SK-N-SH (cell line): ENCODE measurements around the gene SAMM50.

Experiments used
- TCF12 ChIP-seq: IDR thresholded peaks from 2 replicates; pipeline ENCODE4 v1.4.0; 2012
- ZBTB33 ChIP-seq: IDR thresholded peaks from 2 replicates; pipeline ENCODE4 v1.4.0; 2012; ENCODE audit warnings: low read depth, borderline replicate concordance
- TF ChIP-seq, protein P1 (sequence below): fragments of 200-600 bp; sonication (generic); IDR thresholded peaks from 2 replicates; pipeline ENCODE4 v1.6.1; 2017; ENCODE audit warnings: antibody characterized with exemption, mild to moderate bottlenecking, moderate library complexity
- TF ChIP-seq, protein P2 (sequence below): fragments of 150-350 bp; IDR thresholded peaks from 2 replicates; pipeline ENCODE4 v1.6.1; 2017; ENCODE audit warnings: antibody characterized with exemption, low read length, low read depth, borderline replicate concordance

- TF ChIP-seq, protein P1, sequence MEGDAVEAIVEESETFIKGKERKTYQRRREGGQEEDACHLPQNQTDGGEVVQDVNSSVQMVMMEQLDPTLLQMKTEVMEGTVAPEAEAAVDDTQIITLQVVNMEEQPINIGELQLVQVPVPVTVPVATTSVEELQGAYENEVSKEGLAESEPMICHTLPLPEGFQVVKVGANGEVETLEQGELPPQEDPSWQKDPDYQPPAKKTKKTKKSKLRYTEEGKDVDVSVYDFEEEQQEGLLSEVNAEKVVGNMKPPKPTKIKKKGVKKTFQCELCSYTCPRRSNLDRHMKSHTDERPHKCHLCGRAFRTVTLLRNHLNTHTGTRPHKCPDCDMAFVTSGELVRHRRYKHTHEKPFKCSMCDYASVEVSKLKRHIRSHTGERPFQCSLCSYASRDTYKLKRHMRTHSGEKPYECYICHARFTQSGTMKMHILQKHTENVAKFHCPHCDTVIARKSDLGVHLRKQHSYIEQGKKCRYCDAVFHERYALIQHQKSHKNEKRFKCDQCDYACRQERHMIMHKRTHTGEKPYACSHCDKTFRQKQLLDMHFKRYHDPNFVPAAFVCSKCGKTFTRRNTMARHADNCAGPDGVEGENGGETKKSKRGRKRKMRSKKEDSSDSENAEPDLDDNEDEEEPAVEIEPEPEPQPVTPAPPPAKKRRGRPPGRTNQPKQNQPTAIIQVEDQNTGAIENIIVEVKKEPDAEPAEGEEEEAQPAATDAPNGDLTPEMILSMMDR = no peak
- TF ChIP-seq ZBTB33 = no peak
- TF ChIP-seq TCF12 = no peak
- TF ChIP-seq, protein P2, sequence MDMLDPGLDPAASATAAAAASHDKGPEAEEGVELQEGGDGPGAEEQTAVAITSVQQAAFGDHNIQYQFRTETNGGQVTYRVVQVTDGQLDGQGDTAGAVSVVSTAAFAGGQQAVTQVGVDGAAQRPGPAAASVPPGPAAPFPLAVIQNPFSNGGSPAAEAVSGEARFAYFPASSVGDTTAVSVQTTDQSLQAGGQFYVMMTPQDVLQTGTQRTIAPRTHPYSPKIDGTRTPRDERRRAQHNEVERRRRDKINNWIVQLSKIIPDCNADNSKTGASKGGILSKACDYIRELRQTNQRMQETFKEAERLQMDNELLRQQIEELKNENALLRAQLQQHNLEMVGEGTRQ = no peak
Observed at GRCh38 chr22:43991316-43992020, 36.2 kb downstream of the SAMM50 start.
